ENCODE measurements around the gene TMEM87B. TPM values are rescaled to one million over a fixed set of nuclear protein-coding genes. Genes with fewer than 3 reads are reported as not detected.

TMEM87B gene
- total and polyA plus RNA-seq, 7 experiments from 2014 or later, result 7.3 to 26.9 (median 15.4) TPM

GRCh38 chr2:112045446-112046014 lies 9.5 kb upstream of the TMEM87B start:
- H3K9me3 Mint-ChIP-seq, result peaks cover 0 to 15% (median 4%) of the 10 kb centered on the region in 11 donors
- DNase-seq, result no peak
- POLR2A ChIA-PET, result interaction anchor here (0.7 to 0.8 kb wide), 3 partner anchors 162 to 810 kb away, joined by 3 to 4 read pairs (median 4); no protein-coding TSS in a partner anchor
- peaks cover 0 to 23% (median 0%) of the 10 kb centered on the region in 5 donors for H3K27me3 Mint-ChIP-seq
- no peaks in the 10 kb centered on the region for H3K9me3 ChIP-seq (ENCODE audit: control insufficient read depth in 2 of 3, low read length in 3 of 3)
- intact Hi-C loops (cut with micrococcal nuclease), result loop anchor here in 1 of 2 donors (5.0 kb wide), 1 partner anchor 1233 kb away; no protein-coding TSS in a partner anchor
- CTCF ChIA-PET, result interaction anchor here (0.6 kb wide), 1 partner anchor 139 kb away, joined by 3 read pairs; no protein-coding TSS in a partner anchor
- peaks cover 0 to 7% (median 0%) of the 10 kb centered on the region in 5 donors for H3K36me3 Mint-ChIP-seq
- no peak overlapping the region for H3K4me3 Mint-ChIP-seq
- no peaks in the 10 kb centered on the region for H3K36me3 ChIP-seq (ENCODE audit: control insufficient read depth in 2 of 3, insufficient read depth in 3 of 3, low read length in 3 of 3)
- H3K4me1 ChIP-seq (ENCODE audit: control insufficient read depth in 2 of 2, insufficient read depth in 2 of 2, low read length in 2 of 2), result no peaks in the 10 kb centered on the region
- no peaks in the 10 kb centered on the region for H3K27me3 ChIP-seq (ENCODE audit: control insufficient read depth in 2 of 2, insufficient read depth in 2 of 2, low read length in 2 of 2)
- H3K27ac Mint-ChIP-seq, result no peak overlapping the region
- peaks cover 0 to 6% (median 0%) of the 10 kb centered on the region in 7 donors for H3K4me1 Mint-ChIP-seq
- ATAC-seq, result no peak
- no peak overlapping the region for H3K4me3 ChIP-seq (ENCODE audit: low read length)
- no peak overlapping the region for H3K27ac ChIP-seq (ENCODE audit: low read depth, low read length)

- no peaks in the 10 kb centered on the region for H3K9me3 ChIP-seq (ENCODE audit: control insufficient read depth in 2 of 3, low read length in 3 of 3)
- H3K4me3 Mint-ChIP-seq, result no peak overlapping the region
- H3K4me1 ChIP-seq (ENCODE audit: control insufficient read depth in 2 of 2, insufficient read depth in 2 of 2, low read length in 2 of 2), result no peaks in the 10 kb centered on the region
- H3K9me3 Mint-ChIP-seq, result peaks cover 0 to 15% (median 4%) of the 10 kb centered on the region in 11 donors
- DNase-seq (no peak), ATAC-seq (no peak)
- H3K36me3 Mint-ChIP-seq, result peaks cover 0 to 7% (median 0%) of the 10 kb centered on the region in 5 donors
- peaks cover 0 to 6% (median 0%) of the 10 kb centered on the region in 7 donors for H3K4me1 Mint-ChIP-seq
- intact Hi-C loops (cut with micrococcal nuclease), result loop anchor here in 1 of 2 donors (5.0 kb wide), 1 partner anchor 1234 kb away; no protein-coding TSS in a partner anchor
- no peaks in the 10 kb centered on the region for H3K36me3 ChIP-seq (ENCODE audit: control insufficient read depth in 2 of 3, insufficient read depth in 3 of 3, low read length in 3 of 3)
- no peak overlapping the region for H3K4me3 ChIP-seq (ENCODE audit: low read length)
- H3K27ac Mint-ChIP-seq, result no peak overlapping the region
- ChIA-PET POLR2A (interaction anchor here (0.7 to 0.8 kb wide), 2 partner anchors 163 to 809 kb away, joined by 4 read pairs; no protein-coding TSS in a partner anchor), CTCF (interaction anchor here (0.6 to 1.8 kb wide), 3 partner anchors 140 to 158 kb away, joined by 3 to 6 read pairs (median 5); no protein-coding TSS in a partner anchor)
- H3K27ac ChIP-seq (ENCODE audit: low read depth, low read length), result no peak overlapping the region
- H3K27me3 Mint-ChIP-seq, result peaks cover 0 to 23% (median 0%) of the 10 kb centered on the region in 5 donors
- no peaks in the 10 kb centered on the region for H3K27me3 ChIP-seq (ENCODE audit: control insufficient read depth in 2 of 2, insufficient read depth in 2 of 2, low read length in 2 of 2)
These were observed 8.8 kb upstream of the TMEM87B start for GRCh38 chr2:112046231-112046630.

GRCh38 chr2:112047537-112048235 lies 7.4 kb upstream of the TMEM87B start:
- CTCF ChIA-PET, result interaction anchor here (0.6 to 4.4 kb wide), 5 partner anchors 142 to 164 kb away, joined by 3 to 29 read pairs (median 5); no protein-coding TSS in a partner anchor
- peak overlapping the region in 1 of 9 donors; percentile 41 for H3K27ac Mint-ChIP-seq
- intact Hi-C loops (cut with micrococcal nuclease), result loop anchor here in 1 of 2 donors (1.0 to 5.0 kb wide), 2 partner anchors 160 to 1235 kb away; no protein-coding TSS in a partner anchor

GRCh38 chr2:112048236-112048592 lies 6.9 kb upstream of the TMEM87B start:
- Mint-ChIP-seq H3K4me1 (peaks cover under 1 to 6% (median 1%) of the 10 kb centered on the region in 7 donors), H3K4me3 (no peak overlapping the region), H3K9me3 (peaks cover 0 to 15% (median 4%) of the 10 kb centered on the region in 11 donors), H3K27ac (no peak overlapping the region), H3K36me3 (peaks cover 0 to 7% (median 0%) of the 10 kb centered on the region in 5 donors), H3K27me3 (peaks cover 0 to 23% (median 0%) of the 10 kb centered on the region in 5 donors)
- H3K4me3 ChIP-seq (ENCODE audit: low read length), result no peak overlapping the region
- H3K4me1 ChIP-seq (ENCODE audit: control insufficient read depth in 2 of 2, insufficient read depth in 2 of 2, low read length in 2 of 2), result peaks cover 0 to under 1% of the 10 kb centered on the region in 2 donors
- DNase-seq, result no peak
- no peaks in the 10 kb centered on the region for H3K36me3 ChIP-seq (ENCODE audit: control insufficient read depth in 2 of 3, insufficient read depth in 3 of 3, low read length in 3 of 3)
- ChIA-PET CTCF (interaction anchor here (1.0 to 4.4 kb wide), 4 partner anchors 142 to 160 kb away, joined by 3 to 29 read pairs (median 6); no protein-coding TSS in a partner anchor), POLR2A (no interaction called here)
- no peak for ATAC-seq
- no peak overlapping the region for H3K27ac ChIP-seq (ENCODE audit: low read depth, low read length)
- intact Hi-C loops (cut with micrococcal nuclease), result loop anchor here in 1 of 2 donors (1.0 to 5.0 kb wide), 2 partner anchors 161 to 1236 kb away; no protein-coding TSS in a partner anchor
- H3K27me3 ChIP-seq (ENCODE audit: control insufficient read depth in 2 of 2, insufficient read depth in 2 of 2, low read length in 2 of 2), result no peaks in the 10 kb centered on the region
- no peaks in the 10 kb centered on the region for H3K9me3 ChIP-seq (ENCODE audit: control insufficient read depth in 2 of 3, low read length in 3 of 3)

More at GRCh38 chr2:112047537-112048235, 7.4 kb upstream of the TMEM87B start:
- Histone ChIP-seq H3K27ac (ENCODE audit: low read depth, low read length) (no peak overlapping the region), H3K4me3 (ENCODE audit: low read length) (no peak overlapping the region), H3K27me3 (ENCODE audit: control insufficient read depth in 2 of 2, insufficient read depth in 2 of 2, low read length in 2 of 2) (no peaks in the 10 kb centered on the region), H3K36me3 (ENCODE audit: control insufficient read depth in 2 of 3, insufficient read depth in 3 of 3, low read length in 3 of 3) (no peaks in the 10 kb centered on the region), H3K9me3 (ENCODE audit: control insufficient read depth in 2 of 3, low read length in 3 of 3) (no peaks in the 10 kb centered on the region), H3K4me1 (ENCODE audit: control insufficient read depth in 2 of 2, insufficient read depth in 2 of 2, low read length in 2 of 2) (no peaks in the 10 kb centered on the region)
- H3K4me1 Mint-ChIP-seq, result peaks cover 0 to 6% (median 0%) of the 10 kb centered on the region in 7 donors
- H3K27me3 Mint-ChIP-seq, result peaks cover 0 to 23% (median 0%) of the 10 kb centered on the region in 5 donors
- H3K4me3 Mint-ChIP-seq, result no peak overlapping the region
- POLR2A ChIA-PET, result no interaction called here
- peaks cover 0 to 7% (median 0%) of the 10 kb centered on the region in 5 donors for H3K36me3 Mint-ChIP-seq
- ATAC-seq (no peak), DNase-seq (no peak)
- peaks cover 0 to 15% (median 4%) of the 10 kb centered on the region in 11 donors for H3K9me3 Mint-ChIP-seq

- Histone ChIP-seq H3K27ac (ENCODE audit: low read depth, low read length) (no peak overlapping the region), H3K4me1 (ENCODE audit: control insufficient read depth in 2 of 2, insufficient read depth in 2 of 2, low read length in 2 of 2) (peaks cover 5 to 7% of the 10 kb centered on the region in 2 donors), H3K36me3 (ENCODE audit: control insufficient read depth in 2 of 3, insufficient read depth in 3 of 3, low read length in 3 of 3) (no peaks in the 10 kb centered on the region), H3K27me3 (ENCODE audit: control insufficient read depth in 2 of 2, insufficient read depth in 2 of 2, low read length in 2 of 2) (no peaks in the 10 kb centered on the region), H3K9me3 (ENCODE audit: control insufficient read depth in 2 of 3, low read length in 3 of 3) (no peaks in the 10 kb centered on the region), H3K4me3 (ENCODE audit: low read length) (no peak overlapping the region)
- peak in 7 of 9 donors; percentile 46 to 70 (median 61) for DNase-seq
- Mint-ChIP-seq H3K9me3 (peaks cover 0 to 15% (median 4%) of the 10 kb centered on the region in 11 donors), H3K36me3 (peaks cover 0 to 7% (median 0%) of the 10 kb centered on the region in 5 donors), H3K27me3 (peaks cover 0 to 23% (median 0%) of the 10 kb centered on the region in 5 donors), H3K27ac (no peak overlapping the region), H3K4me3 (no peak overlapping the region), H3K4me1 (peaks cover 6 to 12% (median 8%) of the 10 kb centered on the region in 7 donors)
- ATAC-seq, result peak; percentile 78
- intact Hi-C loops (cut with micrococcal nuclease), result loop anchor here (1.0 to 5.0 kb wide), 2 partner anchors 162 to 1237 kb away; no protein-coding TSS in a partner anchor
- ChIA-PET CTCF (interaction anchor here (2.1 to 4.4 kb wide), 2 partner anchors 153 to 161 kb away, joined by 5 to 29 read pairs; no protein-coding TSS in a partner anchor), POLR2A (no interaction called here)
These were observed 6.2 kb upstream of the TMEM87B start for GRCh38 chr2:112048887-112049286.

- Histone ChIP-seq H3K36me3 (ENCODE audit: control insufficient read depth in 2 of 3, insufficient read depth in 3 of 3, low read length in 3 of 3) (peaks cover 0 to 3% (median 0%) of the 10 kb centered on the region in 3 experiments), H3K27ac (ENCODE audit: low read depth, low read length) (no peak overlapping the region), H3K9me3 (ENCODE audit: control insufficient read depth in 2 of 3, low read length in 3 of 3) (no peaks in the 10 kb centered on the region), H3K4me3 (ENCODE audit: low read length) (no peak overlapping the region), H3K27me3 (ENCODE audit: control insufficient read depth in 2 of 2, insufficient read depth in 2 of 2, low read length in 2 of 2) (no peaks in the 10 kb centered on the region), H3K4me1 (ENCODE audit: control insufficient read depth in 2 of 2, insufficient read depth in 2 of 2, low read length in 2 of 2) (peaks cover 6 to 8% of the 10 kb centered on the region in 2 donors)
- ChIA-PET CTCF (interaction anchor here (0.9 to 4.4 kb wide), 2 partner anchors 153 to 162 kb away, joined by 3 to 29 read pairs; no protein-coding TSS in a partner anchor), POLR2A (interaction anchor here (1.7 kb wide), 1 partner anchor 166 kb away, joined by 5 read pairs; the partner anchor contains the start of gene ANAPC1)
- Mint-ChIP-seq H3K27ac (no peak overlapping the region), H3K4me1 (peaks cover 7 to 13% (median 10%) of the 10 kb centered on the region in 7 donors), H3K27me3 (peaks cover 0 to 18% (median 0%) of the 10 kb centered on the region in 5 donors), H3K36me3 (peaks cover 0 to 7% (median 0%) of the 10 kb centered on the region in 5 donors), H3K9me3 (peaks cover 0 to 12% (median under 1%) of the 10 kb centered on the region in 11 donors), H3K4me3 (no peak overlapping the region)
- intact Hi-C loops (cut with micrococcal nuclease), result loop anchor here in 1 of 2 donors (10.0 kb wide), 2 partner anchors 1124 to 1704 kb away; partner anchors contain the start of genes PSD4 and SLC35F5
- DNase-seq (no peak), ATAC-seq (no peak)
These were observed 4.8 kb upstream of the TMEM87B start for GRCh38 chr2:112050316-112050715.
